ENCODE measurements around the gene GATAD2A. TPM values are rescaled to one million over a fixed set of nuclear protein-coding genes. Genes with fewer than 3 reads are reported as not detected.

The GATAD2A gene
- total RNA-seq, 1 donor from 2014 or later: 110 TPM

GRCh38 chr19:19529783-19530422, 124.4 kb downstream of the GATAD2A start:
- DNase-seq (ENCODE audit: low spot score): no peak

GRCh38 chr19:19530423-19530804, 124.9 kb downstream of the GATAD2A start:
- no peak for DNase-seq (ENCODE audit: low spot score)

- no peak for DNase-seq (ENCODE audit: low spot score)
Observed at GRCh38 chr19:19530889-19531288, 125.4 kb downstream of the GATAD2A start.

GRCh38 chr19:19531951-19532805, 126.7 kb downstream of the GATAD2A start:
- DNase-seq (ENCODE audit: low spot score): peak; percentile 87

- no peak for DNase-seq (ENCODE audit: low spot score)
Observed at GRCh38 chr19:19532806-19533701, 127.6 kb downstream of the GATAD2A start.

GRCh38 chr19:19533841-19534240, 128.4 kb downstream of the GATAD2A start:
- no peak for DNase-seq (ENCODE audit: low spot score)

GRCh38 chr19:19534556-19535265, 129.2 kb downstream of the GATAD2A start:
- DNase-seq (ENCODE audit: low spot score): no peak

GRCh38 chr19:19535311-19536191, 130.1 kb downstream of the GATAD2A start:
- DNase-seq (ENCODE audit: low spot score): no peak

- DNase-seq (ENCODE audit: low spot score): no peak
Observed at GRCh38 chr19:19537075-19538048, 131.9 kb downstream of the GATAD2A start.

- DNase-seq (ENCODE audit: low spot score): no peak
Observed at GRCh38 chr19:19538061-19538784, 132.7 kb downstream of the GATAD2A start, which contains the start of gene CILP2. Gene CILP2 (plus strand): TSS chr19:19538265. CDS start chr19:19538350, 85 bp downstream.

GRCh38 chr19:19538785-19539166, 133.3 kb downstream of the GATAD2A start:
- no peak for DNase-seq (ENCODE audit: low spot score)

- DNase-seq (ENCODE audit: low spot score): no peak
Observed at GRCh38 chr19:19539698-19540063, 134.2 kb downstream of the GATAD2A start.

- peak; percentile 79 for DNase-seq (ENCODE audit: low spot score)
Observed at GRCh38 chr19:19540064-19540714, 134.7 kb downstream of the GATAD2A start.

- DNase-seq (ENCODE audit: low spot score): peak; percentile 28
Observed at GRCh38 chr19:19540715-19541515, 135.4 kb downstream of the GATAD2A start.

GRCh38 chr19:19541616-19542015, 136.1 kb downstream of the GATAD2A start:
- no peak for DNase-seq (ENCODE audit: low spot score)

- DNase-seq (ENCODE audit: low spot score): no peak
Observed at GRCh38 chr19:19542507-19542906, 137.0 kb downstream of the GATAD2A start.

GRCh38 chr19:19543101-19543500, 137.6 kb downstream of the GATAD2A start:
- no peak for DNase-seq (ENCODE audit: low spot score)

Measured in mucosa of gallbladder (tissue), 1 donor.